Measurements from ENCODE around the gene TNNI2.

TNNI2 gene

GRCh38 chr11:1814691-1815090 lies 24.1 kb upstream of the TNNI2 start:
- H3K4me3 ChIP-seq (replicated peaks in 1 of 2; ENCODE audit: low read depth in 2 of 2, low read length in 2 of 2), result no peak overlapping the region
- DNase-seq (ENCODE audit: low read depth in 2 of 2), result no peak
- no peak for TF ChIP-seq CTCF (IDR thresholded peaks at IDR 0.05; ENCODE audit: low read depth, low read length)

DNA sequence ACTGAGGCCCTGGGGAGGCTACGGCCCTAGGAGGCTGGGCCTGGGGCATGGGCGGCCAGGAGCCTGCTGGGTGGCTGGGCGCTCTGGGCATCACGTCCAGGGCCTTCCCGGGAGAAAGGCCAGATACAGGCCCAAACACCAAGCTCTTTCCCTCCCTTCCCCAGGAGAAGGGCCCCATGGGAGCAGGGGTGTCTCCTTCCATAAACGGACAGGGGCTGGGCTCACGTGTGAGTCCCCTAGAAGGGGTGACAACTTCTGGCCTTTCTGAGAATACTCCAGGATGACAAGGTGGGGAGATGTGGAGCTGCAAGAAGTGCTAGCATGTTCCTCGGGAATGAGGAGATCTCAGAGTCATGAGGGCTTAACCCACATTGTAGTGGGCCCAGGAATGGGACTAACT lies 23.5 kb upstream of the TNNI2 start:
- no peak for TF ChIP-seq CTCF (IDR thresholded peaks at IDR 0.05; ENCODE audit: low read depth, low read length)
- H3K4me3 ChIP-seq (replicated peaks in 1 of 2; ENCODE audit: low read depth in 2 of 2, low read length in 2 of 2), result no peak overlapping the region
- DNase-seq (ENCODE audit: low read depth in 2 of 2), result no peak

DNA sequence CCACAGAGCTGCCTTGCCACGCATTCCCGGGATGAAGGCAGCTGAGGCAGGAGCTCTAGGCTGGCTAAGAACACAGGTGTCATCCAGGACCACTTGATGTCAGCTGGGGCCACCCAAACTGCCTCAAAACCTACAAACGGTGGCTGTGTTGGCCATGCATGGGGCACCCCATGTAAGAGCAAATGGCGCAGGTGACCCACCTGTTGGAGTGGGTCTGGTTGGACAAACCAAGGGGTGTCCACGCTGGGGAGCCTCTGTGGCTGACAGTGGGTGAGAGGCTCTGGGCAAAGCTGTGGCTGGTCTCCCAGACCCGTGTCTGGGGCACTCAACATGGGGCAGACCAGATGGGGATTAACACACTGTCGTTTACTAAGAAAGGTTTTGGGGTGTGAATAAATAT lies 23.0 kb upstream of the TNNI2 start:
- no peak for TF ChIP-seq CTCF (IDR thresholded peaks at IDR 0.05; ENCODE audit: low read depth, low read length)
- no peak overlapping the region for H3K4me3 ChIP-seq (replicated peaks in 1 of 2; ENCODE audit: low read depth in 2 of 2, low read length in 2 of 2)
- no peak for DNase-seq (ENCODE audit: low read depth in 2 of 2)

GRCh38 chr11:1817000-1817399 lies 21.8 kb upstream of the TNNI2 start:
- no peak for DNase-seq (ENCODE audit: low read depth in 2 of 2)
- H3K4me3 ChIP-seq (replicated peaks in 1 of 2; ENCODE audit: low read depth in 2 of 2, low read length in 2 of 2), result no peak overlapping the region
- TF ChIP-seq CTCF (IDR thresholded peaks at IDR 0.05; ENCODE audit: low read depth, low read length), result no peak

GRCh38 chr11:1817511-1817910 lies 21.3 kb upstream of the TNNI2 start:
- no peak for DNase-seq (ENCODE audit: low read depth in 2 of 2)
- H3K4me3 ChIP-seq (replicated peaks in 1 of 2; ENCODE audit: low read depth in 2 of 2, low read length in 2 of 2), result no peak overlapping the region
- TF ChIP-seq CTCF (IDR thresholded peaks at IDR 0.05; ENCODE audit: low read depth, low read length), result no peak

DNA sequence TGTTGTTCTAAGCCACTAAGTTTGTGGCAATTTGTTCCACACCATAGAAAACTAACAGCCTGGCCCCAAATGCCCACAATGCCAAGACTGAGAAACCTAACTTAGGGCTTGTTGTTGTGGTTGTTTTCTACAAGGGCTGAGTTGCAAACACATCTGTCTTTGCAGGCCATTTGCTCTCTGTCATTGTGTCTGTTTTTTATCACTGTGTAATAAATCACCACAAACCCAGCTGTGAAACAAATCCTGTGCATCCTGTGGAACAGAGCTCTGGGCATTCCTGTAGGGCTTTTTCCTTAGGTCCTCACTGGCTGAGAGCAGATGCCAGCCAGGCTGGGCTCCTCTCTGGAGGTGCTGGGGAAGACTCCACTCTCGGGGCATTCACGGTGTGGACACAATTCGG lies 19.7 kb upstream of the TNNI2 start:
- no peak for DNase-seq (ENCODE audit: low read depth in 2 of 2)
- no peak for TF ChIP-seq CTCF (IDR thresholded peaks at IDR 0.05; ENCODE audit: low read depth, low read length)

More for the DNA sequence above, 19.7 kb upstream of the TNNI2 start:
- H3K4me3 ChIP-seq (replicated peaks in 1 of 2; ENCODE audit: low read depth in 2 of 2, low read length in 2 of 2), result no peak overlapping the region

All from cardiac fibroblast (primary cell).